ENCODE results near the gene PLOD2.
A peak's percentile ranks its signal among the peaks of the same experiment; 100 is the strongest.

PLOD2 gene

GRCh38 chr3:146033950-146034349 is 127.0 kb downstream of the PLOD2 start:
- H3K4me3 ChIP-seq (ENCODE audit: low read depth, low read length): no peak overlapping the region
- DNase-seq (ENCODE audit: low read depth): no peak
- TF ChIP-seq, protein P1, sequence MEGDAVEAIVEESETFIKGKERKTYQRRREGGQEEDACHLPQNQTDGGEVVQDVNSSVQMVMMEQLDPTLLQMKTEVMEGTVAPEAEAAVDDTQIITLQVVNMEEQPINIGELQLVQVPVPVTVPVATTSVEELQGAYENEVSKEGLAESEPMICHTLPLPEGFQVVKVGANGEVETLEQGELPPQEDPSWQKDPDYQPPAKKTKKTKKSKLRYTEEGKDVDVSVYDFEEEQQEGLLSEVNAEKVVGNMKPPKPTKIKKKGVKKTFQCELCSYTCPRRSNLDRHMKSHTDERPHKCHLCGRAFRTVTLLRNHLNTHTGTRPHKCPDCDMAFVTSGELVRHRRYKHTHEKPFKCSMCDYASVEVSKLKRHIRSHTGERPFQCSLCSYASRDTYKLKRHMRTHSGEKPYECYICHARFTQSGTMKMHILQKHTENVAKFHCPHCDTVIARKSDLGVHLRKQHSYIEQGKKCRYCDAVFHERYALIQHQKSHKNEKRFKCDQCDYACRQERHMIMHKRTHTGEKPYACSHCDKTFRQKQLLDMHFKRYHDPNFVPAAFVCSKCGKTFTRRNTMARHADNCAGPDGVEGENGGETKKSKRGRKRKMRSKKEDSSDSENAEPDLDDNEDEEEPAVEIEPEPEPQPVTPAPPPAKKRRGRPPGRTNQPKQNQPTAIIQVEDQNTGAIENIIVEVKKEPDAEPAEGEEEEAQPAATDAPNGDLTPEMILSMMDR (IDR thresholded peaks at IDR 0.05; ENCODE audit: control insufficient read depth, extremely low read depth, insufficient read depth): no peak

- no peak for DNase-seq (ENCODE audit: low read depth)
- no peak overlapping the region for H3K4me3 ChIP-seq (ENCODE audit: low read depth, low read length)
- TF ChIP-seq, protein P1 (IDR thresholded peaks at IDR 0.05; ENCODE audit: control insufficient read depth, extremely low read depth, insufficient read depth): peak; percentile 28; the same call in 1 of the 2 replicates
These were observed 134.4 kb downstream of the PLOD2 start for GRCh38 chr3:146026547-146026946.

GRCh38 chr3:146024260-146024659 is 136.7 kb downstream of the PLOD2 start:
- TF ChIP-seq, protein P1 (IDR thresholded peaks at IDR 0.05; ENCODE audit: control insufficient read depth, extremely low read depth, insufficient read depth): no peak
- H3K4me3 ChIP-seq (ENCODE audit: low read depth, low read length): no peak overlapping the region
- DNase-seq (ENCODE audit: low read depth): no peak

DNA sequence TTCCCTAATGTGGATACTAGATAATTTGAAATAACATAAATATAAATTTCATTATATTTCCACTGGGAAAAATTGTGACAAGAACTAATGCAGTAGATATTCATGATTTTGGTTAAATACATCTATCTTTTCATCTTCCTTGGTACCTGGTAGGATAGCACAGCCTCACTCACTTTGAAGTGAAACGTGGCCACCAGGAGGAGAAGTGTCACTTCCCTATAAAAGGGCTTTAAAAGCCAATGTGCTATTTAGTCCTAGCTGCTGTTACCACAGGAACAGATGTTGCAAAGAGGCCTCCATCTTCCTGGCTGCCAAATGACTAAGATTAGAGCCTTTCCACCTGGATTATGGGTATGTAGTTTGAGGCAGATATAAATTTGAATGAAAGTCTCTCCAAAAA is 140.0 kb downstream of the PLOD2 start:
- no peak for DNase-seq (ENCODE audit: low read depth)
- TF ChIP-seq, protein P1 (IDR thresholded peaks at IDR 0.05; ENCODE audit: control insufficient read depth, extremely low read depth, insufficient read depth): 0 out of 2 replicates have a peak, but pooled peaks have one; percentile 3

DNA sequence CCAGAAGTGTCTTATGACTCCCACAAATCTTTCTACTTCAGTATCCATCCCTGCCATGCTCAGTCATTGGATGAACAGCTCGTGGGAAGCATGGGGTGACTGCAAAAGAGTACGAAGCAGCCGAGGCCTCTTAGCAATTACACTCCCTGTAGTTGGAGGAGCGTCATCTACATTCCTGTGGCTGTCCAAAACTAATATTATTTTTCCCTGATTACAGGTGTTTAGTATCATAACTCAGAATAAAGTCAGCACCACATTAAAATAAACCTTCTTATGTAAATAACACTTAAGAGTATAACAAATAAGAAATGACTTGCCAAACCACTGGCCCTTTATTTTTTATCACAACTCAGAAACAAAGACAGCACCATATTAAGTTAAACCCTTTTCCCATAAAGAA is 141.5 kb downstream of the PLOD2 start:
- peak; percentile 14 for DNase-seq (ENCODE audit: low read depth)
- TF ChIP-seq, protein P1 (IDR thresholded peaks at IDR 0.05; ENCODE audit: control insufficient read depth, extremely low read depth, insufficient read depth): no peak

More for the DNA sequence above, 140.0 kb downstream of the PLOD2 start:
- no peak overlapping the region for H3K4me3 ChIP-seq (ENCODE audit: low read depth, low read length)

More for the DNA sequence above, 141.5 kb downstream of the PLOD2 start:
- H3K4me3 ChIP-seq (ENCODE audit: low read depth, low read length): no peak overlapping the region

All from LNCaP clone FGC (cell line).